KG1 (cell line): Measurements from ENCODE around the gene ATXN7L3B.
"Not testable (repeated sequence)": the region's sequence is repeated elsewhere in the genome, so short reads cannot be mapped to it uniquely, and the experiment has no call there.

Experiments
- DNase-seq: peaks from one replicate; lab custom pipeline; 2025; lab: John Stamatoyannopoulos, UW

ATXN7L3B gene

DNA sequence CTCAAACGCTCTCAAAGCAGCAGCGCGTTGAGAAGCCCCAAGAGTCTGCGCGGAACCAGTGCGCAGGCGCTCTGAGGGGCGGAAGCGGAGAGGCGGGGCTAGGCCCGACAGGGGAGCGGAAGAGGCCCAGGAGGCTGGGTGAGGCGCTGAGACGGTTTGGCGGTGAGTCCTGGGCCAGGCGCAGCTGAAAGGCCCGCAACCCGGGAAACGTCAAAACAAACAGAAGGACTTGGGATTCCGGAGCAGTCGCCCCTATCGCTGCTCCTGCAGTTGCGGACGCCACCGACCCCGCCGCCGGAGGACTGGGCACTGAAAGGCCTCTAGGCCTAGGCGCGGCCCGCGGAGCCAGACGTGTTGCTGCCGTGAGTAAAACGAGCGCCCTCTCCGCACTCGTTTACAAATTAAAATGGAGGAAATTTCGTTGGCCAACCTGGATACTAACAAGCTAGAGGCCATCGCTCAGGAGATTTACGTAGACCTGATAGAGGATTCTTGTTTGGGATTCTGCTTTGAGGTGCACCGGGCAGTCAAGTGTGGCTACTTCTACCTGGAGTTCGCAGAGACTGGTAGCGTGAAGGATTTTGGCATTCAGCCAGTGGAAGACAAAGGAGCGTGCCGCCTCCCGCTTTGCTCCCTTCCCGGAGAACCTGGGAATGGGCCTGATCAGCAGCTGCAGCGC lies at the start of gene ATXN7L3B:
TSS of gene ATXN7L3B (plus strand) at position 129 of the 679 bp plus-strand sequence. CDS start at position 407, 278 bp downstream.
- peak; percentile 95 for DNase-seq

- DNase-seq = no peak
These were observed 49.5 kb upstream of the ATXN7L3B start for GRCh38 chr12:74488134-74488533.

DNA sequence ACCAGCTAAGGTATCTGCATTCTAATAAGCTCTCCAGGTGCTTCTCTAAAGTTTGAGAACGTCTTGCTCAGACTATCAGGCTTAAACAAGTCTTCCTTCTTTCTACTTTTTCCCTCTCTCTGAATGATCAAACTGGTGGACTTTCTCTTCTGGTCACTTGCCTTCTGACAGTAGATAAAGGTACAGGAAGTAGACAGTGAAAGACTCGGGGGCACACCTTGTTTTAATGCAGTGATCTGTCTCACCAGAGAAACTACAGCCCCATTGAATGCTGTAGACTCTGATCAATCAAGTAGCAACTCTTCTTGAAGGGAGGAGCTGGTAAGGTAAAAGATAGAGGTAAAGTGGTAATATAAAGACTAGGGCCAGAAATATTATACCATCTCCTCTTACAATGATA lies 48.1 kb upstream of the ATXN7L3B start:
- no peak for DNase-seq

DNA sequence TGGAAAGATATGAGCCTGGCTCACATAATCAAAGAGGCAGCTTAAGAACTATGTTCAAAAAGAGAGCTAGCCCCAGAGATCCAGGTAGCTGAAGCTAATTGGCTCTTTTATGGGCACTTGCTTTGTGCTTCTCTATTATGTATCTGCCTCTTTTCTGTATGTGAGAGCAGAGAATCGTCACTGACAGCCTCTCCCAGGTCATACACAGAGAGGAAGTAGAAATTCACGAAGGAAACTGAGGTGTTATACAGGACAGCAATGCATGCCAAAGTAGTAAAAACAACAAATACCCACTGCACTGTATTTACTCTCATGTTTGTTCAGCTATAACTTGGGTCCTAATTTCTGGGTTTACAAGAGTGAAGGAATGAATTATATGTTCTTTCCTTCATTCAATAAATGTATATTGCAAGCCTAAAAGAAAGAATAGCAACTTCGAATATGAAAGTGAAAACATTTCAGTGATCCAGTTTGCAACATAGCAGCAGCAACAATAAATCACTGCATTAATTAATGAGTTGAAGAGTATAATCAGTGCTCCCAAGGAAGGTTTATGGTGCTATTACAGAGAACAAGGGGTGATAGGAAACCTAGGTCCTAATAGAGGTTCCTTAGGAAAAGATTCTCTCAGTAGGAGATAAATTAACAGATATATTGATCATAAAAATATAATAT lies 47.1 kb upstream of the ATXN7L3B start:
- no peak for DNase-seq

GRCh38 chr12:74491374-74491773 lies 46.3 kb upstream of the ATXN7L3B start:
- no peak for DNase-seq

GRCh38 chr12:74499192-74499591 lies 38.4 kb upstream of the ATXN7L3B start:
- no peak for DNase-seq

GRCh38 chr12:74508873-74509657 lies 28.6 kb upstream of the ATXN7L3B start:
- DNase-seq = not testable (repeated sequence)

GRCh38 chr12:74509886-74510285 lies 27.7 kb upstream of the ATXN7L3B start:
- DNase-seq = no peak

GRCh38 chr12:74514098-74514872 lies 23.4 kb upstream of the ATXN7L3B start:
- DNase-seq = no peak

DNA sequence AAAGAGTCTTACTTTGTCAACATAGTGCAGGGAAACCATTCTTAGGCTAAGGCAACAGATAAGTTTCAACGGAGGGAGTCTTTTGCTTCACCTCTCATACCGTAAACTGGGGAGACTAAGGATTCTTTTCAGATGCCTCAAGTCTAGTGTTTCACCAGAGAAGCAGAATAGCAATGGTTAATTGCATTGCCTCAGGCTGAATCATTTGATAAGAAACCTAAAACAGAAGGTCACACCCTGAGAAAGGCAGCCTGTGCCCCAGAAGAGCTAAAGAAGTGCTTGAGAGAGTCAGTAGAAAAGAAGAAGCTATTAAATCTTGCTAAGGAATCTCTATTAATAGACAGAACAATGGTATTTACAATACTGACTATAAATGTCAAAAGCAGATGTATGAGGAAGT lies 21.8 kb upstream of the ATXN7L3B start:
- no peak for DNase-seq

- DNase-seq = no peak
These were observed 11.1 kb upstream of the ATXN7L3B start for GRCh38 chr12:74526535-74526934.

DNA sequence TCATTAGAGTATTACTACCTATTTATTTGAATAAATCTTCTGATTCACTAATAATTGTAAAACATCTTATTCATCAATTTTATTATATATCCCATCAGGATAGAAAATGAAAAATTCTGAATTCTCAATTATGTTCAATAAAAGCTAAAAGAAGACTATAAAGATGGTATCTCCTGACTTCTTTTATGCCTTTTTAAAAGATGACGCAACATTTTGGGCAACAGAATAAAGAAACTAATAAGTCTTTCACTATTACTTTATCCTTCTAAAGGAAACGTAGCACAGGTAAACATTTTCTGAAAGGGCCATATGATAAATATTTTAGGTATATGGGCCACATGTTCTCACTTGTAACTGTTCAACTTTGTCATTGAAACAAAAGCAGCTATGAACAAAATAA lies 10.1 kb upstream of the ATXN7L3B start:
- no peak for DNase-seq

DNA sequence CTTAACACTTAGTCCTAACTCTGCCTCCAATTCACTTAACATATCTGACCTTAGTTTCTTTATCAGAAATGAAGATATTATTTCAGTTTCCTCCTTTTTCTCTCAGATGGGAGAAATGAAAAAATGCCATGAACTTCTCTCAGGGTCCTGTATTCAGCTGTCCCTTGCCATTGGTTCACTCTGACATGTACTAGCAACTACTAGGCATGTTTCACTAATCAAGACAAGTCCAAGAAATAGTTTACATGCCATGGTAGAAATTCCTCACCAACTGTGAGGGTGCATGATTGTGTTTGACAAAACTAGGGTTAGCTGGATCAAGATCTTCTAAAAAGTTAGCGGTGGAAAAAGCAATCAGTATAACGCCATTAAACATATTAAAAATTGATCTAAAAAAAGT lies 7.0 kb upstream of the ATXN7L3B start:
- DNase-seq = no peak

DNA sequence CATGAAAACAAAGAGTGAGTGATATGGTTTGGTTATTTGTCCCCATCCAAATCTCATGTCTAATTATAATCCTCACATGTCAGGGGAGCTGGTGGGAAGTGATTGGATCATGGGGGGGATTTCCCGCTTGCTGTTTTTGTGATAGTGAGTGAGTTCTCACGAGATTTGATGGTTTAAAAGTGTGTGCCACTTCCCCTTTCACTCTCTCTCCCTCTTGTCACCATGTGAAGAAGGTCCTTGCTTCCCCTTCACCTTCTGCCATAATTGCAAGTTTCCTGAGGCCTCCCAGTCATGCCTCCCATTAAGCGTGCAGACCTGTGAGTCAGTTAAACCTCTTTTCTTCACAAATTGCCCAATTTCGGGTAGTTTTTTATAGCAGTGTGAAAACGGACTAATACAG lies 2.1 kb upstream of the ATXN7L3B start:
- DNase-seq = no peak

- DNase-seq = peak; percentile 35
These were observed 419 bp upstream of the ATXN7L3B start for GRCh38 chr12:74537126-74537706.

GRCh38 chr12:74538491-74539258 lies 1.0 kb downstream of the ATXN7L3B start:
- DNase-seq = peak; percentile 6

DNA sequence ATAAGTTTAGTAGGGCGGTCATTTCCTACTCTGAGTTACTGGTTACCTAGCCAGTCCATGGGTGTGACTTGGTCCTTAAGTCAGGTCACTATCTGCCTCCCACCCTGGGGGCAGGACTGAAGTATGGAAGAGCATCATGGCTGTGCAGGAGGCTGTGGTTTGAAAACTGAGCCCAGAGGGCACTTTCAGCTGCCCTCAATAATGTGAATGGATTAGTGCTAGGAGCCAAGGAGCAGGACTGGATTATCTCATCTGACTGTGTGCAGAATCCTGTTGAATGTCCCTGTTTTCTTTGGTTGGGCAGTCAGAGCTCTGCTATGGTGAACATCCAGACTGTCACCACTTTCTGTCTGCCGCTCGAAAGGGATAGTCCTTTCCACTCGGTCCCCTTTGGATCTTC lies 1.6 kb downstream of the ATXN7L3B start:
- no peak for DNase-seq

GRCh38 chr12:74539765-74540526 lies 2.3 kb downstream of the ATXN7L3B start:
- DNase-seq = no peak

DNA sequence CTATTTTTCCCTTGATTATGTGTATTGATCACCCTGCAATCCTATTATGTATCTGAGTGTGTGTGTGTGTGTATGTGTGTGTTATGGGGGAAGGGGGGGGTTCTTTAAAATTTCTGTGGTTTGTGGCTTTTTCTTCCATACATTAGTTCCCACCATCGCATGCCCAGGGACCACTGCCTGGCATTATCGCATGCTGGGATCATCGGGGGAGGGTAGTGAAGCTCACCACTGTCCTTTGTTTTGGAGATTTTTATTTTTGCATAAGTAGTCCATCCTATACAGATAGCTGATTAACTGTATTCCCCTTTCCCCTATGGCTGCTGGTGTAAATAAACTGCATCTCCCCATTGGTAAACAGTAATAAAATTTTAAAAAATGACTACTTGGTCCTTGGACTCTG lies 3.4 kb downstream of the ATXN7L3B start:
- DNase-seq = no peak

DNA sequence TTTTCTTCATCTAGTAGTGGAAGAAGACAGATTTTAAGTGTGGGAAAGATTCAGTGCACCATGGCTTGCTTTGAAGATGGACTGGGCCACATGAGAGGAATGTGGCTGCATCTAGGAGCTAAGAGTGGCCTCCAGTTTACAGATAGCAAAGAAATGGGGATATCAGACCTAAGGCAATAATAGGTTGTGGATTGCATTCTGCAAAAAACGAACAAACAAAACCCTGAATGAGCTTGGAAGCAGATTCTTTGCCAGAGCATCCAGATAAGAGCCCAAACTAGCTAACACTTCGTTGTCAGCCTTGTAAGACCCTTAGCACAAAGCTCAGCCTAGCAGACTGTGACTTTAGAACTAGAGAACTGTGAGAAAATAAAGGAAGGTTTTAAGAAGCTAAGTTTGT lies 9.6 kb downstream of the ATXN7L3B start:
- DNase-seq = no peak
